ENCODE results near the gene NSUN4. TPM values are rescaled to one million over a fixed set of nuclear protein-coding genes. Genes with fewer than 3 reads are reported as not detected.

The NSUN4 gene
- total and polyA plus RNA-seq, 10 of the 15 experiments (the other 5 are each of a cell fraction or from before 2014, with no cell fraction given) = 22.1 to 80.2 (median 29.6) TPM

- no peak for TF ChIP-seq PBX3 (IDR thresholded peaks at IDR 0.05; ENCODE audit: insufficient replicate concordance, low read depth, low read length)
- no peak for TF ChIP-seq ELK1 (IDR thresholded peaks at IDR 0.05; ENCODE audit: low read depth, low read length)
- no peak for TF ChIP-seq IKZF2 (IDR thresholded peaks at IDR 0.05)
- TF ChIP-seq HCFC1 (IDR thresholded peaks at IDR 0.05; ENCODE audit: low read length) = no peak
- no peak for TF ChIP-seq CTCF (IDR thresholded peaks at IDR 0.05 in 2 of 3, conservative IDR thresholded peaks at IDR 0.05 in 1 of 3; ENCODE audit: control insufficient read depth in 2 of 3, extremely low read depth in 1 of 3, insufficient read depth in 1 of 3, low read depth in 3 of 3, low read length in 3 of 3)
- no peak for TF ChIP-seq NFIC (IDR thresholded peaks at IDR 0.05; ENCODE audit: low read depth, low read length)
- no peak for TF ChIP-seq TCF7 (IDR thresholded peaks at IDR 0.05; ENCODE audit: borderline replicate concordance)
- TF ChIP-seq STAT1 (conservative IDR thresholded peaks at IDR 0.05) = no peak
- no peak for TF ChIP-seq REST (IDR thresholded peaks at IDR 0.05; ENCODE audit: low read depth, low read length)
- no peak for TF ChIP-seq POLR2AphosphoS2 (IDR thresholded peaks at IDR 0.05; ENCODE audit: low read depth, low read length)
- no peak for TF ChIP-seq SUZ12 (IDR thresholded peaks at IDR 0.05; ENCODE audit: unreplicated experiment)
- no peak for TF ChIP-seq CHD4 (IDR thresholded peaks at IDR 0.05)
- no peak for TF ChIP-seq ZSCAN29 (IDR thresholded peaks at IDR 0.05)
Observed at GRCh38 chr1:46300673-46301405, 39.8 kb upstream of the NSUN4 start (continued).

Data from GM12878 (cell line).